ENCODE data around the gene MYLK. TPM values are rescaled to one million over a fixed set of nuclear protein-coding genes. Genes with fewer than 3 reads are reported as not detected.

Gene MYLK
- polyA plus RNA-seq, 3 donors: 0.35 to 1.3 (median 0.51) TPM

DNA sequence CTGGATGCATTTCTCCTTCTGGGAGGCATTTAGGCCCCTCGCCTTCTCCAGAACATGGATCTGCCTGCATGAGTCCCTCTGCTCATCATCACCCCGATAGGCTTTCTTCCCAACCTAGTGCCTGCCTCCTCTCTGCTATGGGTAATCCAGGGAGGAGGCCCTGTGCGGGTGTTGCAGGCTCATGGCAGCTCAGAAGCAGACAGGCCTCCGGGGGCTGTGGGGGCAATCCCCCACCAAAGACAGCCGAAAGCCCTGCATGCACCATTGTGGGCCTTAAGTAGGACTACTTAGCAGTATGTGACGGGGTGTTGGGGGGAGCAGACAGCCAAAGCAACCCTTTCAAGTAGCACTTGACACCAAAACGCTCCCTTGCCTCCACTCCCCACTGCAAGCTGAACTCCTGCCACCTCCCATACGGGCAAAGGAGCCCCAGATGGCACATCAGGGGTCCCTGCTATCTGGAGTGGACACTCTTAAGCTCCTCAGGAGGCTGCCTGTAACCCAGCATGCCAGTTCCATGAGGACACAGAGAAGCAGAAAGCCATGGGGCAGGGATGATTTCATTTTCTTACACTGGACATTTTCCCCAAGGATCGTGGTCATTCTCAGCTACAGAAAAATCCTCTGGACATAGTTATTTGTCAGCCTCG, 200.5 kb downstream of the MYLK start:
- H3K4me3 ChIP-seq (replicated peaks in 1 of 3; ENCODE audit: low read depth in 2 of 3, low read length in 3 of 3): no peak overlapping the region
- no peak for DNase-seq

DNA sequence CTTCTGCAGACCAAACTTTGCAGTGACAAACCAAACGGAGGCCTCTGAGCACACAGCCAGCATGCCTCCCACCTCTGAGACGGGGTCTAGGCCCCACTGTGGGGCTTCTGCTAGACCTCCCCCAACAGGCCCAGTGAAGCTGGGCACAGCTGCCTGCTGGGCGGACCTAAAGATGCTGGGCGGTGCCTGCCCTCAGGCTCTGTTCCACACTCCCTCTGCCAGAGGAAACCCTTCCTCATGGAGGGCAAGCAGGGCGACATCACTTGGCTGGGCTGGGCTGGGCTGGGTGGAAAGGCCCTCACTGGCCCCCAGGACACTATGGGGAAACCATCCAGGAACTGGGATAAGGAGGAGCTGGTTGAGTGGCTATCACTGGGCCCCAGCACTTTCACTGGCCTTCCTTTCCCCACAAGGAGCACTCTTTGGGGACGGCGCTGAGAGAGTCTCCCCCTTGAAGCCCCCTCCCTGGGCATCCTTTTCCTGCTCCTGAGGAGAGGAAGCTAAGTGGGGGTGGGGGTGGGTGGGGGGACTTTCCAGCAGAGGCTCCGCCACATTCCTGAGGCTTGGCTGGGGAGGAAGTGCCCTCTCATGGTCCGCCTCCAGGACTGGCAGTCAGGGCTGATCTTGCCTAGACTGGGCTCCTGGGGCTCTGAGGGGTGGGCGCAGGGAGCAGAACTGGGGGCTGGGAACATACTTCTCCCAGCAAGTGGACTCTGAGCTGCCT, 201.2 kb downstream of the MYLK start:
- Histone ChIP-seq H3K36me3 (replicated peaks in 1 of 2; ENCODE audit: control insufficient read depth in 1 of 2, insufficient read depth in 2 of 2, low read length in 2 of 2) (no peaks in the 10 kb centered on the region), H3K4me3 (replicated peaks in 1 of 3; ENCODE audit: low read depth in 2 of 3, low read length in 3 of 3) (no peak overlapping the region), H3K79me2 (ENCODE audit: insufficient read depth, low read length) (no peaks in the 10 kb centered on the region), H3K27me3 (ENCODE audit: control insufficient read depth in 2 of 2, insufficient read depth in 2 of 2, low read length in 2 of 2) (no peaks in the 10 kb centered on the region), H3K9ac (ENCODE audit: insufficient read depth, low read length, poor library complexity, severe bottlenecking) (no peak overlapping the region), H3K4me2 (replicated peaks; ENCODE audit: extremely low read depth, low read length, poor library complexity, severe bottlenecking) (no peak overlapping the region), H2AFZ (ENCODE audit: insufficient read depth, low read depth, low read length, poor library complexity, severe bottlenecking) (no peak overlapping the region), H3K27ac (ENCODE audit: low read depth in 1 of 2, low read length in 2 of 2) (no peak overlapping the region), H4K20me1 (ENCODE audit: insufficient read depth, low read length) (no peaks in the 10 kb centered on the region), H3K4me1 (ENCODE audit: control insufficient read depth in 1 of 2, insufficient read depth in 2 of 2, low read length in 2 of 2) (no peaks in the 10 kb centered on the region), H3K9me3 (replicated peaks in 1 of 2; ENCODE audit: control insufficient read depth in 1 of 2, insufficient read depth in 1 of 2, low read length in 2 of 2) (no peaks in the 10 kb centered on the region)
- Mint-ChIP-seq H3K27me3 (ENCODE audit: low read depth in 3 of 3) (peaks cover 1 to 13% (median 4%) of the 10 kb centered on the region in 3 donors), H3K36me3 (no peaks in the 10 kb centered on the region), H3K9me3 (no peaks in the 10 kb centered on the region), H3K4me1 (no peaks in the 10 kb centered on the region), H3K27ac (no peak overlapping the region), H3K4me3 (no peak overlapping the region)
- WGBS (ENCODE audit: insufficient coverage): 93% methylated on average over 7 of the region's 10 CpGs
- TF ChIP-seq, protein P1, sequence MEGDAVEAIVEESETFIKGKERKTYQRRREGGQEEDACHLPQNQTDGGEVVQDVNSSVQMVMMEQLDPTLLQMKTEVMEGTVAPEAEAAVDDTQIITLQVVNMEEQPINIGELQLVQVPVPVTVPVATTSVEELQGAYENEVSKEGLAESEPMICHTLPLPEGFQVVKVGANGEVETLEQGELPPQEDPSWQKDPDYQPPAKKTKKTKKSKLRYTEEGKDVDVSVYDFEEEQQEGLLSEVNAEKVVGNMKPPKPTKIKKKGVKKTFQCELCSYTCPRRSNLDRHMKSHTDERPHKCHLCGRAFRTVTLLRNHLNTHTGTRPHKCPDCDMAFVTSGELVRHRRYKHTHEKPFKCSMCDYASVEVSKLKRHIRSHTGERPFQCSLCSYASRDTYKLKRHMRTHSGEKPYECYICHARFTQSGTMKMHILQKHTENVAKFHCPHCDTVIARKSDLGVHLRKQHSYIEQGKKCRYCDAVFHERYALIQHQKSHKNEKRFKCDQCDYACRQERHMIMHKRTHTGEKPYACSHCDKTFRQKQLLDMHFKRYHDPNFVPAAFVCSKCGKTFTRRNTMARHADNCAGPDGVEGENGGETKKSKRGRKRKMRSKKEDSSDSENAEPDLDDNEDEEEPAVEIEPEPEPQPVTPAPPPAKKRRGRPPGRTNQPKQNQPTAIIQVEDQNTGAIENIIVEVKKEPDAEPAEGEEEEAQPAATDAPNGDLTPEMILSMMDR (IDR thresholded peaks at IDR 0.05): no peak
- DNase-seq: no peak
- intact Hi-C loops (cut with micrococcal nuclease): no loop called here

More for the DNA sequence above, 200.5 kb downstream of the MYLK start:
- H3K27ac Mint-ChIP-seq: no peak overlapping the region
- H3K4me3 Mint-ChIP-seq: no peak overlapping the region
- H3K4me2 ChIP-seq (replicated peaks; ENCODE audit: extremely low read depth, low read length, poor library complexity, severe bottlenecking): no peak overlapping the region
- H3K36me3 Mint-ChIP-seq: no peaks in the 10 kb centered on the region
- 94% methylated on average over 6 of the region's 10 CpGs for WGBS (ENCODE audit: insufficient coverage)
- no peaks in the 10 kb centered on the region for H3K79me2 ChIP-seq (ENCODE audit: insufficient read depth, low read length)
- no peaks in the 10 kb centered on the region for H3K9me3 ChIP-seq (replicated peaks in 1 of 2; ENCODE audit: control insufficient read depth in 1 of 2, insufficient read depth in 1 of 2, low read length in 2 of 2)
- no peaks in the 10 kb centered on the region for H3K4me1 Mint-ChIP-seq
- no peaks in the 10 kb centered on the region for H3K4me1 ChIP-seq (ENCODE audit: control insufficient read depth in 1 of 2, insufficient read depth in 2 of 2, low read length in 2 of 2)
- no peaks in the 10 kb centered on the region for H3K9me3 Mint-ChIP-seq
- no peak overlapping the region for H2AFZ ChIP-seq (ENCODE audit: insufficient read depth, low read depth, low read length, poor library complexity, severe bottlenecking)
- intact Hi-C loops (cut with micrococcal nuclease): no loop called here
- no peaks in the 10 kb centered on the region for H3K27me3 ChIP-seq (ENCODE audit: control insufficient read depth in 2 of 2, insufficient read depth in 2 of 2, low read length in 2 of 2)
- TF ChIP-seq, protein P1 (IDR thresholded peaks at IDR 0.05): no peak
- H3K9ac ChIP-seq (ENCODE audit: insufficient read depth, low read length, poor library complexity, severe bottlenecking): no peak overlapping the region
- H3K27me3 Mint-ChIP-seq (ENCODE audit: low read depth in 3 of 3): peaks cover 0 to 9% (median 1%) of the 10 kb centered on the region in 3 donors
- H3K27ac ChIP-seq (ENCODE audit: low read depth in 1 of 2, low read length in 2 of 2): no peak overlapping the region
- H3K36me3 ChIP-seq (replicated peaks in 1 of 2; ENCODE audit: control insufficient read depth in 1 of 2, insufficient read depth in 2 of 2, low read length in 2 of 2): no peaks in the 10 kb centered on the region
- no peaks in the 10 kb centered on the region for H4K20me1 ChIP-seq (ENCODE audit: insufficient read depth, low read length)

All from CD14-positive monocyte (primary cell).